Lower leg skin (tissue), 4 donors: Measurements from ENCODE around the gene HAPLN2. TPM values are rescaled to one million over a fixed set of nuclear protein-coding genes. Genes with fewer than 3 reads are reported as not detected.

Experiments
- DNase-seq, 2 donors: peaks; one replicate each; pipeline ENCODE4 v3.0.0-alpha.2; 2019; ENCODE audit warnings: low spot score in 2 of 2
- H3K4me3 ChIP-seq: fragments of 200-600 bp; sonication (generic); 2 replicates; pipeline ENCODE4 v1.5.1; 2017; ENCODE audit warnings: mild to moderate bottlenecking, low read depth; ENCODE audit not compliant: poor library complexity, severe bottlenecking
- CTCF ChIP-seq, 3 donors: fragments of 450-650 bp; IDR thresholded peaks; one replicate each; pipeline ENCODE4 v1.5.1; 2016; ENCODE audit warnings: antibody characterized with exemption in 3 of 3, mild to moderate bottlenecking in 3 of 3, moderate library complexity in 2 of 3
- POLR2A ChIP-seq, 2 donors: fragments of 450-650 bp; IDR thresholded peaks; one replicate each; pipeline ENCODE4 v1.6.1; 2016 to 2017; ENCODE audit warnings: antibody characterized with exemption in 2 of 2, mild to moderate bottlenecking in 1 of 2, moderate library complexity in 1 of 2
- WGBS, 2 donors: methylation state at CpG; one replicate each; pipeline ENCODE4 v1.1.5; 2018; 5-methylcytosine and 5-hydroxymethylcytosine counted together
- intact Hi-C: fragments of 100-400 bp; cut with DNase I; formaldehyde crosslinking; loops from one replicate; pipeline ENCODE4 v1.15.0; 2023; ENCODE audit warnings: low total_unique reads
- total RNA-seq, 4 donors: library from RNA; depleted of rRNA; stranded (reverse); fragments of >200 nt; gene quantifications; one replicate each; pipeline ENCODE4 v1.1.0, GENCODE V29; 2016

The HAPLN2 gene
- total RNA-seq, 4 donors from 2014 or later, result 0.68 to 1.0 (median 0.80) TPM; not detected in 1

GRCh38 chr1:156590326-156591180 is 28.7 kb upstream of the HAPLN2 start:
- intact Hi-C loops, result no loop called here
- 76 to 80% methylated on average over 10 of the region's 10 CpGs for WGBS, 2 donors
- no peak for DNase-seq
- H3K4me3 ChIP-seq, result no peak overlapping the region
- TF ChIP-seq POLR2A (IDR thresholded peaks at IDR 0.05) (no peak), CTCF (IDR thresholded peaks at IDR 0.05) (no peak)

- TF ChIP-seq POLR2A (IDR thresholded peaks at IDR 0.05) (no peak), CTCF (IDR thresholded peaks at IDR 0.05) (no peak)
- H3K4me3 ChIP-seq, result no peak overlapping the region
- WGBS, 2 donors, result 19 to 22% methylated on average over 6 of the region's 6 CpGs
- intact Hi-C loops, result no loop called here
- no peak for DNase-seq
Observed at GRCh38 chr1:156591181-156591431, 28.1 kb upstream of the HAPLN2 start.

- peak; percentile 50 to 94 for DNase-seq
- intact Hi-C loops, result no loop called here
- TF ChIP-seq CTCF (IDR thresholded peaks at IDR 0.05), result no peak
- no peak for TF ChIP-seq POLR2A (IDR thresholded peaks at IDR 0.05)
- 0 to 1% methylated on average over 25 to 29 of the region's 60 CpGs for WGBS, 2 donors
- H3K4me3 ChIP-seq, result peak within 1 kb of the TSS; percentile 63
Observed at GRCh38 chr1:156591432-156592157, 27.6 kb upstream of the HAPLN2 start, which contains the start of gene NAXE. Gene NAXE (plus strand): TSS chr1:156591776. CDS start chr1:156591805, 29 bp downstream.

- intact Hi-C loops, result no loop called here
- whole genome bisulfite sequencing, 2 donors, result 37 to 56% methylated on average over 13 to 16 of the region's 16 CpGs
- no peak for DNase-seq
Observed at GRCh38 chr1:156592158-156592909, 26.9 kb upstream of the HAPLN2 start.

More at GRCh38 chr1:156592158-156592909, 26.9 kb upstream of the HAPLN2 start:
- no peak for TF ChIP-seq CTCF (IDR thresholded peaks at IDR 0.05)
- no peak for TF ChIP-seq POLR2A (IDR thresholded peaks at IDR 0.05)
- peak overlapping the region; percentile 63 for H3K4me3 ChIP-seq
